SU-DHL-6 (cell line): ENCODE measurements around the gene COMMD7.

Source experiments
- H2AFZ ChIP-seq: fragments of 200-600 bp; sonication (generic); 2 replicates; pipeline ENCODE4 v1.6.1; 2014; ENCODE audit warnings: low read depth, mild to moderate bottlenecking, moderate library complexity, mixed read lengths, antibody characterized with exemption, low read length; ENCODE audit not compliant: severe bottlenecking
- H3F3A ChIP-seq: fragments of 200-600 bp; shearing (Covaris generic); 2 replicates; pipeline ENCODE4 v1.6.0; 2016; ENCODE audit warnings: antibody characterized with exemption, mild to moderate bottlenecking; ENCODE audit not compliant: insufficient read depth
- H3K27ac ChIP-seq: fragments of 200-600 bp; sonication (generic); 2 replicates; pipeline ENCODE4 v1.5.1; 2016; ENCODE audit warnings: low read depth, mild to moderate bottlenecking, low read length, moderate library complexity, mixed read lengths
- H3K27me3 ChIP-seq: fragments of 200-600 bp; sonication (generic), shearing (Covaris generic); 2 replicates; pipeline ENCODE4 v1.6.0; 2014; ENCODE audit warnings: mild to moderate bottlenecking, low read length
- H3K36me3 ChIP-seq: fragments of 200-600 bp; sonication (generic); 2 replicates; pipeline ENCODE4 v1.6.1; 2014; ENCODE audit warnings: mild to moderate bottlenecking, low read length, mixed read lengths
- H3K4me2 ChIP-seq: fragments of 300-600, 200-600 bp; shearing (Covaris generic), sonication (generic); 2 replicates; pipeline ENCODE4 v1.6.0; 2014; ENCODE audit warnings: low read length, low read depth, mild to moderate bottlenecking; ENCODE audit not compliant: poor library complexity, severe bottlenecking
- H3K4me3 ChIP-seq: fragments of 200-600 bp; sonication (generic); 2 replicates; pipeline ENCODE4 v1.5.1; 2014; ENCODE audit warnings: antibody characterized with exemption, low read length, mild to moderate bottlenecking, mixed read lengths; ENCODE audit not compliant: insufficient read depth, poor library complexity, severe bottlenecking
- H3K79me2 ChIP-seq: fragments of 200-600 bp; sonication (generic); 2 replicates; pipeline ENCODE4 v1.6.1; 2014; ENCODE audit warnings: mild to moderate bottlenecking, low read length, moderate library complexity; ENCODE audit not compliant: insufficient read depth
- H3K9ac ChIP-seq: fragments of 200-600 bp; sonication (generic); 2 replicates; pipeline ENCODE4 v1.7.0; 2014; ENCODE audit warnings: mild to moderate bottlenecking, low read length
- H3K9me2 ChIP-seq: fragments of 200-600 bp; sonication (generic); replicated peaks from 2 replicates; pipeline ENCODE4 v1.6.1; 2014; ENCODE audit warnings: low read length; ENCODE audit not compliant: insufficient read depth
- H3K9me3 ChIP-seq: fragments of 200-600 bp; sonication (generic); 2 replicates; pipeline ENCODE4 v1.6.1; 2014; ENCODE audit warnings: low read length, mixed read lengths; ENCODE audit not compliant: insufficient read depth
- H4K20me1 ChIP-seq: fragments of 200-600 bp; sonication (generic); 2 replicates; pipeline ENCODE4 v1.6.1; 2014; ENCODE audit warnings: low read depth, mild to moderate bottlenecking, antibody characterized with exemption, low read length, moderate library complexity, mixed read lengths
- EZH2phosphoT487 ChIP-seq: fragments of 200-600 bp; sonication (generic), shearing (Covaris generic); conservative IDR thresholded peaks from 2 replicates; pipeline ENCODE4 v1.6.1; 2018; ENCODE audit warnings: mild to moderate bottlenecking, antibody characterized with exemption, low read length, moderate library complexity, mixed read lengths
- TF ChIP-seq, protein P1 (sequence below): fragments of 200-600 bp; sonication (generic); IDR thresholded peaks from one replicate; pipeline ENCODE4 v1.5.1; 2017; ENCODE audit warnings: antibody characterized with exemption, mild to moderate bottlenecking, low read length, moderate library complexity; ENCODE audit not compliant: insufficient read depth, poor library complexity, severe bottlenecking

The COMMD7 gene

DNA sequence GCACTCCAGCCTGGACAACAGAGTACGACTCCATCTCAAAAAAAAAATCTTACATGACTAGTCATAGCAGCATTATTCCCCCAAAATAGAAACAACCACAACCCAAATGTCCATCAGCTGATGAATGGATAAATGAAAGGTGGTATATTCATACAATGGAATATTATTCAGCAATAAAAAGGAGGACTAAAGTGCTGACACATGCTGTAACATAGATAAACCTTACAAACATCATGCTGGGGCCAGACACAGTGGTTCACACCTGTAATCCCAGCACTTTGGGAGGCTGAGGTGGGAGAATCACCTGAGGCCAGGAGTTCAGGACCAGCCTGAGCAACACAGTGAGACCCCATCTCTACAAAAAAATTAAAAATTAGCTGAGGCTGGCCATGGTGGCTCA lies 86.4 kb downstream of the COMMD7 start:
- Histone ChIP-seq H3K9ac (no peak overlapping the region), H4K20me1 (no peaks in the 10 kb centered on the region), H3K36me3 (no peaks in the 10 kb centered on the region), H3F3A (no peaks in the 10 kb centered on the region), H3K27ac (no peak overlapping the region), H3K4me3 (no peak overlapping the region), H3K9me3 (no peaks in the 10 kb centered on the region), H3K9me2 (no peaks in the 10 kb centered on the region), H3K4me2 (no peak overlapping the region), H2AFZ (no peak overlapping the region), H3K79me2 (no peaks in the 10 kb centered on the region), H3K27me3 (no peaks in the 10 kb centered on the region)
- TF ChIP-seq EZH2phosphoT487 = no peak
- TF ChIP-seq, protein P1, sequence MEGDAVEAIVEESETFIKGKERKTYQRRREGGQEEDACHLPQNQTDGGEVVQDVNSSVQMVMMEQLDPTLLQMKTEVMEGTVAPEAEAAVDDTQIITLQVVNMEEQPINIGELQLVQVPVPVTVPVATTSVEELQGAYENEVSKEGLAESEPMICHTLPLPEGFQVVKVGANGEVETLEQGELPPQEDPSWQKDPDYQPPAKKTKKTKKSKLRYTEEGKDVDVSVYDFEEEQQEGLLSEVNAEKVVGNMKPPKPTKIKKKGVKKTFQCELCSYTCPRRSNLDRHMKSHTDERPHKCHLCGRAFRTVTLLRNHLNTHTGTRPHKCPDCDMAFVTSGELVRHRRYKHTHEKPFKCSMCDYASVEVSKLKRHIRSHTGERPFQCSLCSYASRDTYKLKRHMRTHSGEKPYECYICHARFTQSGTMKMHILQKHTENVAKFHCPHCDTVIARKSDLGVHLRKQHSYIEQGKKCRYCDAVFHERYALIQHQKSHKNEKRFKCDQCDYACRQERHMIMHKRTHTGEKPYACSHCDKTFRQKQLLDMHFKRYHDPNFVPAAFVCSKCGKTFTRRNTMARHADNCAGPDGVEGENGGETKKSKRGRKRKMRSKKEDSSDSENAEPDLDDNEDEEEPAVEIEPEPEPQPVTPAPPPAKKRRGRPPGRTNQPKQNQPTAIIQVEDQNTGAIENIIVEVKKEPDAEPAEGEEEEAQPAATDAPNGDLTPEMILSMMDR = no peak

- no peak overlapping the region for H2AFZ ChIP-seq
- H3F3A ChIP-seq = no peaks in the 10 kb centered on the region
- no peak overlapping the region for H3K4me2 ChIP-seq
- no peaks in the 10 kb centered on the region for H4K20me1 ChIP-seq
- no peak overlapping the region for H3K9ac ChIP-seq
- no peak for TF ChIP-seq EZH2phosphoT487
- TF ChIP-seq, protein P1 = no peak
- H3K36me3 ChIP-seq = no peaks in the 10 kb centered on the region
- no peaks in the 10 kb centered on the region for H3K9me3 ChIP-seq
- no peaks in the 10 kb centered on the region for H3K79me2 ChIP-seq
- H3K9me2 ChIP-seq = no peaks in the 10 kb centered on the region
- no peak overlapping the region for H3K4me3 ChIP-seq
- no peaks in the 10 kb centered on the region for H3K27me3 ChIP-seq
- H3K27ac ChIP-seq = no peak overlapping the region
These were observed 87.3 kb downstream of the COMMD7 start for GRCh38 chr20:32655903-32656512.

- Histone ChIP-seq H3K9me3 (no peaks in the 10 kb centered on the region), H3K9me2 (no peaks in the 10 kb centered on the region), H4K20me1 (no peaks in the 10 kb centered on the region), H3K27me3 (no peaks in the 10 kb centered on the region), H3K27ac (no peak overlapping the region), H3K4me3 (no peak overlapping the region), H3K4me2 (no peak overlapping the region), H3K9ac (no peak overlapping the region), H3K36me3 (no peaks in the 10 kb centered on the region), H2AFZ (no peak overlapping the region), H3F3A (no peaks in the 10 kb centered on the region), H3K79me2 (no peaks in the 10 kb centered on the region)
- no peak for TF ChIP-seq EZH2phosphoT487
- TF ChIP-seq, protein P1 = peak; percentile 87
These were observed 90.3 kb downstream of the COMMD7 start for GRCh38 chr20:32652739-32653526.
